ENCODE measurements around the gene SRC.

GRCh38 chr20:37445041-37445440 is 99.1 kb downstream of the SRC start:
- TF ChIP-seq CTCF (IDR thresholded peaks at IDR 0.05) (no peak), EZH2phosphoT487 (IDR thresholded peaks at IDR 0.05) (no peak), EZH2 (IDR thresholded peaks at IDR 0.05) (no peak)
